HG02840 (cell line): ENCODE data around the gene EPN2.

Experiments used
- ATAC-seq: cut with Tn5 transposase; IDR thresholded peaks from one replicate; pipeline ENCODE4 v1.9.1; 2021; ENCODE audit warnings: mild to moderate bottlenecking, moderate library complexity, moderate number of reproducible peaks; ENCODE audit not compliant: unreplicated experiment, low FRiP score

The EPN2 gene

GRCh38 chr17:19238167-19238505, 970 bp downstream of the EPN2 start:
- no peak for ATAC-seq

- ATAC-seq = no peak
These were observed 2.4 kb downstream of the EPN2 start for GRCh38 chr17:19239544-19239943.

GRCh38 chr17:19242323-19242722, 5.2 kb downstream of the EPN2 start:
- ATAC-seq = no peak

DNA sequence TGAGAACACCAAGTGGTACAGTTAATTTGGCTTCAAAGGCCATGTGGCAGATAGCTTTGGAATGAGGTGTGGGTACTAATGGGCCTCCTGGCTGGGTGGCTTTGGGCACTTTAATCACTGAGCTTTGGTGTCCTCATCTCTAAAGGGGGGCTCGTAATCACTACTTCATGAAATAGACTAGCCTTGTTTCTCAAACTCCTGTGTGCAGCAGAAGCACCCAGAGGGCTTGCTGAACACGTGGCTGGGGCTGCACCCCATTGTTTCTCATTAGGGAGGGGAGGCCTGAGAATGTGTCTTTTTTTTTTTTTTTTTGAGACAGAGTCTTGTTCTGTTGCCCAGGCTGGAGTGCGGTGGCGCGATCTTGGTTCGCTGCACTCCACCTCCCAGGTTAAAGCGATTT, 5.8 kb downstream of the EPN2 start:
- no peak for ATAC-seq

- no peak for ATAC-seq
These were observed 6.7 kb downstream of the EPN2 start for GRCh38 chr17:19243838-19244237.

GRCh38 chr17:19244357-19244756, 7.2 kb downstream of the EPN2 start:
- ATAC-seq = no peak

DNA sequence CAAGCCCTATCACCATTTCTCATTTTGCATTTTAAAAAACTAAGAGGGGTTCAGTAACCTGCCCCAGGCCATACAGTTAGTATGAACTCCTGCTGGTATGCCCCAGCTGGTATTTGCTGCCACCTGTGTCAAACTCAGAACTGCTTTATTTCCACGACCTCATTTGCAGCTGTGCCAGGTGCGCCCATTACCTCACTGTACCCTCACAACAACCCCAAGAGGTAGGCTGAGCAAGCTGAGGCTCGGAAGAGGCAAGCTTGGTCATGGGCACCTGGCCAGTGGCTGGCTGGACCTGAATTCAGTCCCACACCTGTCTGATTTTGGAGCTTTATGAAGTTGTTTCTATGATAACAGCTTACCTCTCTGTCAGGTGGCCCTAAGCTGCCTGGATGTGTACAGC, 7.6 kb downstream of the EPN2 start:
- ATAC-seq = no peak

- ATAC-seq = no peak
These were observed 10.3 kb downstream of the EPN2 start for GRCh38 chr17:19247473-19247872.

- ATAC-seq = no peak
These were observed 11.2 kb downstream of the EPN2 start for GRCh38 chr17:19248151-19248927.

GRCh38 chr17:19248928-19249574, 11.9 kb downstream of the EPN2 start:
- no peak for ATAC-seq

DNA sequence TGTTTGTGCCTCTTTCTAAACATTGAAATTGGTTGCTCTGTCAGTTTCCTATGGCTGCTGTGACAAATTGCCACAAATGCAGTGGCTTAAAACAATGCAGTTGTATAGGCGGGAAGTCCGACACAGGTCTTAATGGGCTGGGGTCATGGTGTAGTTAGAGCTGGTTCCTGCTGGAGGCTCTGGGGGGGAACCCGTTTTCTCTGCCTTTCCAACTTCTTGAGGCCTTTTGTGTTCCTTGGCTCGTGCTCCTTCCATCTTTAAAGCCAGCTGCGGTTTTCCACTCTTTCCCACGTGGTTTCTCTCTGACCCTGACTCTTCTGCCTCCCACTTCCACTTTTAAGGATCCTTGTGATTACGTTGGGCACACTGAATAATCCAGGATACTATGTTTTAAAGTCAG, 12.5 kb downstream of the EPN2 start:
- no peak for ATAC-seq

DNA sequence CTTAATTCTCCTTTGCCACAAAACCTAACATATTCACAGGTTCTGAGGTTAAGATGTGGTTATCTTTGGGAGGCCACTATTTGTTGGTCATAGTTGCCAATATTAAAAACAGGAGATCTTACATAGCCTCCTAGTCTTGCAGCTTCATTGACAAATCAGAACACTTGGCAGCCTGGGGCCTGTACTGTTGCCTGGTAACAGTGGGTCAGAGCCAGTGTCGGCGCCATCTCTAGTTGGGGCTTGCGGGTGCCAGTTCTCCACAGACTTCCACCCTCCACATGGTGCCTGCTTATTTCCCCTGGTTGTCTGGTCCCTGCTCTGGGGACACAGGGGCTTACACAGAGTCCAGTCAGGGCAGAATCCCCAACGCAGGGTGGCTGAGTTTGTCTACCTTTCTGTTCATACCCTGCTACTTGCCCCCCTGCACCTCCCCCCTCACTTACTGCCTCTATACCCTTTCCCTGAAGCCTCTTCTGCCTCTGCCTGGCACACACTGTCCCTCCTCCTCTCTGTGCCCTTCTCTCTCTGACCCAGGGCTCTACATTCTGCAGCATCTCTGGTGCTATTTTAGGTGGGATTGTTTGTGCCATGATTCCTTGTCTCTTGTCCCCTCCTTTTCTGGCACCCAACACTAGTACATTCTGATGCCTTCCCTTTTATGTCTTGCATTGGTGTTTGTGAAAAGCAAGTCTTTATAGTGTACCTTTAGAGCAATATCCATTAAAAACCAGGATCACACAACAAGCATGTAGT, 13.4 kb downstream of the EPN2 start:
- ATAC-seq = no peak

- no peak for ATAC-seq
These were observed 15.9 kb downstream of the EPN2 start for GRCh38 chr17:19253112-19253511.

- ATAC-seq = no peak
These were observed 17.5 kb downstream of the EPN2 start for GRCh38 chr17:19254651-19255050.

- no peak for ATAC-seq
These were observed 18.1 kb downstream of the EPN2 start for GRCh38 chr17:19255279-19255678.

GRCh38 chr17:19258371-19258770, 21.2 kb downstream of the EPN2 start:
- no peak for ATAC-seq

DNA sequence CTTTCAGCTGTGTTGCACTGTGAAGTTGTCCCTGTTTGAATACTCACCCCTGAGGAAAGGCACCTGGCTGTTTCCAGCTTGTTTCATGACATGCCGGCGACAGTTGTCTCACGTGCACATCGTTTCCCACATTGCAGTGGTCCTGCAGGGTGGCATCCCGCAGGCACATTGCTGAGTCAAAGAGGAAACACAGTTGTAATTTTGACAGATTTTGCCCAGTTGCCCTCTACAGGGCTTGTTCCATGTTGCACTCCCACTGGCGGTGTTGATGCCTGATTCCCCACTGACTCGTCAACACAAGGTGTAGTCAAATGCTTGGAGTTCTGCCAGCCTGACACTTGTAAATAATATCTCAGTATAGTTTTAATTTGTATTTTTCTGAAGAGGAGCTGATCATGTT, 23.8 kb downstream of the EPN2 start:
- no peak for ATAC-seq

DNA sequence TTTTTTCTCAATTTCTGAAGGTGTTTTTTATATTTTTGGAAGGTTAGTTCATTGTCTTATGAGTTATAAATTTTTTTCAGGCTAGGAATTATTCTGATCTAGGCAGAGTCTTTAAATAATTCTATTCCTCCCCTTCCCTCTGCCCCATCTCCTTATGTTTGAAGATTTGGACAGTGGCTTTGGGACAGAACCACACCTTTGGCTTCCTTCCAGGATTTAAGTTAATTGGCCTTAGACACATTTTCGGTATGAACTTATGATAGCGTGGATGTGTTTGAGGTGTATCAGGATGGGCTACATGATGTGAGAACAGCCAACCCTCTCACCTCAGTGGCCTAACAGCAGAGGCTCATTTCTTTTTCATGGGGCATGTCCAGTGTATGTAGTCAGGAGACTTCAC, 24.3 kb downstream of the EPN2 start:
- no peak for ATAC-seq

- no peak for ATAC-seq
These were observed 25.8 kb downstream of the EPN2 start for GRCh38 chr17:19262650-19263631.

GRCh38 chr17:19263641-19264051, 26.5 kb downstream of the EPN2 start:
- no peak for ATAC-seq
